DND-41 (cell line): ENCODE results near the gene VMO1.

Experiments used
- CTCF ChIP-seq: IDR thresholded peaks from 2 replicates; pipeline ENCODE4 v1.5.1; 2012; ENCODE audit warnings: borderline replicate concordance, low read length, moderate library complexity, mild to moderate bottlenecking; ENCODE audit not compliant: poor library complexity, severe bottlenecking; ENCODE audit errors: extremely low read depth
- EZH2 ChIP-seq: IDR thresholded peaks from 3 replicates; pipeline ENCODE4 v1.6.1; 2012; ENCODE audit warnings: borderline replicate concordance, low read depth, mild to moderate bottlenecking, moderate library complexity, low read length, inconsistent platforms; ENCODE audit not compliant: severe bottlenecking

DNA sequence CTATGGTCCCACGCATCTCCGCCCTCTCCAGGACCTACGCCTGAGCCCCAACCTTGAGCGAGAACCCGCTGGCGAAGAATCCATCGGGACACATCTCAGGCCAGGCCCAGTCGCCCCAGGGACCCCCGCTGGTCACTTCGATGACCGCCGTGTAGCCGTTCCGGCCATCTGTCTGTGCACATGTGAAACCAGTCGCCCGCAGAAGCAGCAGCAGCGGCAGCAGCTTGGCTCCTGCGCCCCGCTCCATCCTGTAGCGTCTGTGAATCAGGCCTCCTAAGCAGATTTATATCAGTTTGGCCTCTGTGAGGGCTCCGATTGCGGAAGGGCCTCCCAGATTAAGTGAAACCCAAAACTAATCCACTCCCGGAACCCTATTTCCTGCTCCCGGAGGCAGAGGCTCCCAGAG, at the start of gene VMO1:
- TF ChIP-seq CTCF (no peak), EZH2 (no peak)
